GM23248 (cell line): ENCODE results near the gene SLC29A1.

Experiments
- EZH2 ChIP-seq: fragments of 200-600 bp; sonication (generic); IDR thresholded peaks from 2 replicates; pipeline ENCODE4 v1.6.1; 2018; ENCODE audit warnings: antibody characterized with exemption, mild to moderate bottlenecking; ENCODE audit not compliant: insufficient read depth, poor library complexity, severe bottlenecking
- EZH2phosphoT487 ChIP-seq: fragments of 200-600 bp; sonication (generic); IDR thresholded peaks from 2 replicates; pipeline ENCODE4 v1.6.1; 2018; ENCODE audit warnings: antibody characterized with exemption, moderate library complexity, mild to moderate bottlenecking, low read depth; ENCODE audit not compliant: insufficient read depth

DNA sequence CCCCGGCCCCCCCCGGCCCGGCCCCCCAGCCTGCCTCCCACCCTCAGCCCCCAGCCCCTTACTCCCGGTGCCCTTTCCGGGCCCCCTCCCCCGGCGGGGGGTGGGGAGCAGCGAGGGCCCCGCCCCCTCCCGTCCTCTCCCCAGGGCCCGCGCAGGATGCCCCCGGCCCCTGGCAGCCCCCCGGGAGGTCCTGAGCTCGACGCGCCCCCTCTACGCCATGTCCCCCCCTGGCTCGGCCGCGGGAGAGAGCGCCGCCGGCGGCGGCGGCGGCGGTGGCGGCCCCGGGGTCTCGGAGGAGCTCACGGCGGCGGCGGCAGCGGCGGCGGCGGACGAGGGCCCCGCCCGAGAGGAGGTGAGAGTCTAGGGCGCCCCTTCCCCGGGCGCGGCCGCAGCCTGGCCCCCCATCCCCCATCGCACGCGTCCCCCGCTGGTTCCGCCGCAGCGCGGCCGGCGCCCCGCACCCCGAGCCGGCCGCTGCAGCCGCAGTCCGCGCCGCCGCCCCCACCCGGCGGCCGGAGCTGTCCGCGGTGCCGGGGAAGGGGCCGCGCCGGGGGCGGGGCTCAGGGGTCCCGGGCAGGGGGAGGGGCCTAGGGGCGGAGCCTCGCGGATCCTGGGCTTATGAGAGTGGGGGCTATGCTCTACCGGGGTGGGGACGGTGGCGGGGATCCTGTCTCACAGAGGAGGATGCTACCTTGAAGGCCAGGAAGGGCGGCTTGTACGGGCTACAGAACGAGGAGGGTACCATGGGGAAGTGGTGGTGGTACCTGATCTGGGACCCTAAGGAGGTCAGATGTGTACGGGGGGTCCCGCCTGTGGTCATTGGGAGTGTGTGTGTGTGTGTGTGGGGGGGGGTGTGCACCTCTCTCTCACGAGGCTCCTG is 47.4 kb downstream of the SLC29A1 start:
- TF ChIP-seq EZH2 (no peak), EZH2phosphoT487 (no peak)
